OCI-LY1 (cell line): ENCODE measurements around the gene OSBPL1A.

Experiments used
- EZH2 ChIP-seq: fragments of 200-600 bp; sonication (generic), shearing (Covaris generic); IDR thresholded peaks from 2 replicates; pipeline ENCODE4 v1.8.0; 2017; ENCODE audit warnings: borderline replicate concordance, mixed run types, mild to moderate bottlenecking, antibody characterized with exemption, low read length, moderate library complexity, mixed read lengths
- TF ChIP-seq, protein P1 (sequence below): fragments of 200-600 bp; sonication (generic), shearing (Covaris generic); IDR thresholded peaks from 2 replicates; pipeline ENCODE4 v1.5.1; 2017; ENCODE audit warnings: mild to moderate bottlenecking, antibody characterized with exemption, low read length, moderate library complexity, mixed read lengths

DNA sequence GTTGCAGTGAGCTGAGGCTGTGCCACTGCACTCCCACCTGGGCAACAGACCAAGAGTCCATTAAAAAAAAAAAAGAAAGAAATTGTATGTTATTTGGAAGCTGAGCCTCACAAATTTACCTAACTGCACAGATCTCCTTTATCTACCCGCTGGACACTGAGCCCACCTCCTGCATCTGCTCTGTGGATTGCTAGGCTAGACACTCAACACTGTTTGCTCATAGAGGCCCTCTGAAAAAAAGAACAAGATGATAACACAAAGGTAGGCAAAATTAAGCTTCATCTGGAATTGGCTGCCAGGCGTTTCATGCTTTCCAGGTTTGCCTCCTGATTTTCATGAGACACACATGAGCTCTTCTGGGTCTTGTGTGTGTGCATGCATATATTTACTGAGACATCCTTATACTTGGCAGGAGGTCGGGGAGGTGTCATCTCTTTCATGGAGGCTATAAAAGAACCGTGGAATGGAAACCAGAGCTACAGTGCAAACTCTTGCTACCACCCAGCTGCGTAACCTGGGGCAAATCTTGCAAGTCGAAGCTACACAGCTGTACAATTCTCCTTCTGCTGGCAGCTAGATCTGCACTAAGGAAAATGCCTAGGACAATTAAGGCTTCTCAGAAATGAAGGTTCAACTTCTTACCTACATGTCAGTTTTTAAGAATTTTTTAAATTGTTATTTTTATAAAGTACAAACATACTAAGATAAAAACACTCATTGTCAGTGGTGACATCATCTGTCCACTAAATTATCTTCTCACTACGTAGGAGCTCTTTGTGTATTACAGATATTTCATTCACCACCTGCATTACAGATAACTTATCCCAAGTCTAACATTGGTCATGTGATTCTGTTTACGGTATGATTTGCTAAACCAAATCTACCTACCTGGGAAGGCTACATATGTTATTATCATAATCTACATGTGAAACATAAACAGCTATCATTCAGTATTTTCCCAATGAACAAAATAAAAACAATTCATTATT lies 195.6 kb downstream of the OSBPL1A start:
- TF ChIP-seq, protein P1, sequence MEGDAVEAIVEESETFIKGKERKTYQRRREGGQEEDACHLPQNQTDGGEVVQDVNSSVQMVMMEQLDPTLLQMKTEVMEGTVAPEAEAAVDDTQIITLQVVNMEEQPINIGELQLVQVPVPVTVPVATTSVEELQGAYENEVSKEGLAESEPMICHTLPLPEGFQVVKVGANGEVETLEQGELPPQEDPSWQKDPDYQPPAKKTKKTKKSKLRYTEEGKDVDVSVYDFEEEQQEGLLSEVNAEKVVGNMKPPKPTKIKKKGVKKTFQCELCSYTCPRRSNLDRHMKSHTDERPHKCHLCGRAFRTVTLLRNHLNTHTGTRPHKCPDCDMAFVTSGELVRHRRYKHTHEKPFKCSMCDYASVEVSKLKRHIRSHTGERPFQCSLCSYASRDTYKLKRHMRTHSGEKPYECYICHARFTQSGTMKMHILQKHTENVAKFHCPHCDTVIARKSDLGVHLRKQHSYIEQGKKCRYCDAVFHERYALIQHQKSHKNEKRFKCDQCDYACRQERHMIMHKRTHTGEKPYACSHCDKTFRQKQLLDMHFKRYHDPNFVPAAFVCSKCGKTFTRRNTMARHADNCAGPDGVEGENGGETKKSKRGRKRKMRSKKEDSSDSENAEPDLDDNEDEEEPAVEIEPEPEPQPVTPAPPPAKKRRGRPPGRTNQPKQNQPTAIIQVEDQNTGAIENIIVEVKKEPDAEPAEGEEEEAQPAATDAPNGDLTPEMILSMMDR: no peak
- TF ChIP-seq EZH2: no peak
